Thoracic aorta (tissue), 2 donors: ENCODE data around the gene TM4SF1. TPM values are rescaled to one million over a fixed set of nuclear protein-coding genes. Genes with fewer than 3 reads are reported as not detected.

ENCODE experiments used
- ATAC-seq: fragments of 150-250 bp; one replicate; pipeline ENCODE4 v1.8.0; 2017; ENCODE audit warnings: low read depth; ENCODE audit not compliant: insufficient number of reproducible peaks, low FRiP score
- DNase-seq: peaks from one replicate; pipeline ENCODE4 v3.0.0-alpha.2; 2020; ENCODE audit warnings: low spot score
- H3K27ac ChIP-seq, 2 donors: fragments of 200-600 bp; sonication (generic); 1 replicate in 1 of 2; 2 replicates in 1 of 2; pipeline ENCODE4 v1.5.1; 2016; ENCODE audit warnings: mild to moderate bottlenecking in 2 of 2, moderate library complexity in 2 of 2
- H3K27me3 ChIP-seq: fragments of 200-600 bp; sonication (generic); replicated peaks from 2 replicates; pipeline ENCODE4 v1.6.0; 2016; ENCODE audit warnings: mild to moderate bottlenecking; ENCODE audit not compliant: insufficient read depth
- H3K36me3 ChIP-seq: fragments of 200-600 bp; sonication (generic); one replicate; pipeline ENCODE4 v1.5.1; 2016
- H3K4me1 ChIP-seq, 2 donors: fragments of 200-600 bp; sonication (generic); 1 replicate in 1 of 2; 2 replicates in 1 of 2; pipeline versions ENCODE4 v1.5.1 to v1.6.0; 2016; ENCODE audit warnings: low read depth in 2 of 2, mild to moderate bottlenecking in 1 of 2; ENCODE audit not compliant: control insufficient read depth in 1 of 2
- H3K4me3 ChIP-seq: fragments of 200-600 bp; sonication (generic); 2 replicates; pipeline ENCODE4 v1.5.1; 2016; ENCODE audit warnings: mild to moderate bottlenecking
- H3K9me3 ChIP-seq: fragments of 200-600 bp; sonication (generic); 2 replicates; pipeline ENCODE4 v1.5.1; 2016
- CTCF ChIP-seq: fragments of 200-600 bp; sonication (generic); IDR thresholded peaks from one replicate; pipeline ENCODE4 v1.5.1; 2019; ENCODE audit warnings: antibody characterized with exemption
- total RNA-seq, 2 donors: library from RNA; depleted of rRNA; stranded (reverse); fragments of >200 nt; gene quantifications; one replicate each; pipeline versions ENCODE4 v1.1.0 to v1.2.3, GENCODE V29; 2016

The TM4SF1 gene
- total RNA-seq, 2 donors from 2014 or later = 227 to 342 TPM

- H3K9me3 ChIP-seq = no peaks in the 10 kb centered on the region
- no peak for ATAC-seq
- no peak for DNase-seq
- H3K36me3 ChIP-seq = peaks cover 7% of the 10 kb centered on the region
- peaks cover 11 to 23% of the 10 kb centered on the region in 2 donors for H3K4me1 ChIP-seq
- no peak overlapping the region for H3K4me3 ChIP-seq
- no peak for TF ChIP-seq CTCF
- no peaks in the 10 kb centered on the region for H3K27me3 ChIP-seq
- no peak overlapping the region for H3K27ac ChIP-seq
Measured at GRCh38 chr3:149366031-149366430, 11.4 kb downstream of the TM4SF1 start.

GRCh38 chr3:149364624-149365023, 12.8 kb downstream of the TM4SF1 start:
- ATAC-seq (no peak), DNase-seq (no peak)
- TF ChIP-seq CTCF = no peak
- Histone ChIP-seq H3K4me1 (peaks cover 0 to 10% of the 10 kb centered on the region in 2 donors), H3K27ac (no peak overlapping the region), H3K9me3 (no peaks in the 10 kb centered on the region), H3K36me3 (peaks cover under 1% of the 10 kb centered on the region), H3K27me3 (no peaks in the 10 kb centered on the region), H3K4me3 (no peak overlapping the region)

- ATAC-seq = no peak
- no peak overlapping the region for H3K27ac ChIP-seq
- H3K9me3 ChIP-seq = no peaks in the 10 kb centered on the region
- DNase-seq = no peak
- no peaks in the 10 kb centered on the region for H3K27me3 ChIP-seq
- H3K36me3 ChIP-seq = no peaks in the 10 kb centered on the region
- H3K4me3 ChIP-seq = no peak overlapping the region
- H3K4me1 ChIP-seq = peaks cover 0 to 9% of the 10 kb centered on the region in 2 donors
- no peak for TF ChIP-seq CTCF
Measured at GRCh38 chr3:149363053-149363452, 14.4 kb downstream of the TM4SF1 start.

- H3K27me3 ChIP-seq = no peaks in the 10 kb centered on the region
- H3K4me3 ChIP-seq = no peak overlapping the region
Measured at GRCh38 chr3:149362366-149362765, 15.1 kb downstream of the TM4SF1 start.

GRCh38 chr3:149356630-149357029, 20.8 kb downstream of the TM4SF1 start:
- no peak for ATAC-seq
- Histone ChIP-seq H3K27ac (no peak overlapping the region), H3K27me3 (no peaks in the 10 kb centered on the region), H3K36me3 (no peaks in the 10 kb centered on the region), H3K4me3 (no peak overlapping the region), H3K9me3 (no peaks in the 10 kb centered on the region), H3K4me1 (no peaks in the 10 kb centered on the region)
- no peak for DNase-seq
- TF ChIP-seq CTCF = no peak

More at GRCh38 chr3:149362366-149362765, 15.1 kb downstream of the TM4SF1 start:
- peaks cover 0 to 5% of the 10 kb centered on the region in 2 donors for H3K4me1 ChIP-seq
- no peaks in the 10 kb centered on the region for H3K36me3 ChIP-seq
- no peak overlapping the region for H3K27ac ChIP-seq
- no peak for TF ChIP-seq CTCF
- DNase-seq = no peak
- no peaks in the 10 kb centered on the region for H3K9me3 ChIP-seq
- ATAC-seq = no peak
